Stimulated activated CD4-positive, alpha-beta T cell treated with anti-CD3 and anti-CD28 coated beads, Interleukin-2, amount 100 ng/mL, for 4 hours (primary cell): ENCODE data around the gene NUDT14.

Experiments
- DNase-seq: peaks from one replicate; pipeline ENCODE4 v3.0.0-alpha.2; 2020; ENCODE audit warnings: low read depth

NUDT14 gene

GRCh38 chr14:105173901-105174894 is 6.9 kb downstream of the NUDT14 start:
- no peak for DNase-seq

GRCh38 chr14:105173145-105173544 is 8.0 kb downstream of the NUDT14 start:
- no peak for DNase-seq

- no peak for DNase-seq
These were observed 8.6 kb downstream of the NUDT14 start for GRCh38 chr14:105172476-105172875.

GRCh38 chr14:105171004-105171673 is 10.0 kb downstream of the NUDT14 start:
- no peak for DNase-seq

DNA sequence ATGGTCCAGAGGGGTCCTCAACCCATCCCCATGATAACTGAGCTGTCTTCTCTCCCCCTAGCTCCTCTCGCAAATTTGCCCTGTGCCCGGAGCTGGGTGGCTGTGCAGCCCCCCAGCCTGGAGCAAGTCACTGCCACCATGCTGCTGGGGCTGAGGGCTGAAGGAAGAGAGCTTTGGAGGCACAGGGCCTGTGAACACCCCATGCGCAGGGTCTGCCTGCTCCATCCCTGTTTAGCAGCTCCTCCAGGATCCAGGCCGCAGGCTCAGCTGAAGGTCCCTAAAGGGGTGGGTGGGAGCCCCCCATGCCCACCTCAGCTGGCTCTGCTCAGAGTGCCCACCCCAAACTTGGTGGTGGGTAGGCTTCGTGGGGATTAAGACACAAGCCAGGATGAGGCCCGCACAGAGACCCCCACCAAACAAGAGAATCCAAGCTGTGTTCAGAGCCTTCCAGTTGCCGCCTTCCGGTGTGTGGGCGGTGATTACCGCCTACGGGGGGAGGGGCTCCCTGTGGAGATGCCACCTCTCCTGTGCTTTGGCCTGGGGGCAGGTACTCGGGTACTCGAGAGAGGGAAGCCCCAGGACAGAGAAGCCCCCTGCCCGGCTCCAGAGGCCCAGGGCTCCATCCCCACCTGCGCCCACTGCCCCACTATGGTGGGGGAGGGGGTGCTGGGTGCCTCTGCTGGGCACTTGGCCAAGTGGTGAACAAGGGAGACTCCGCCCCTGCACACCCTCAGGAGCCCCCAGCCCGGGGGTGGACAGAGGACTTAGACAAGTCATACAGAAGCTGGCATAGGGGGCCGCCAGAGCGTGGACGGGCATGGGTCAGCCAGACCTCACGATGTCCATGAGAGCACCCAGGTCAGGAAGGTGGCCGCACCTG is 11.1 kb downstream of the NUDT14 start:
- DNase-seq = no peak

DNA sequence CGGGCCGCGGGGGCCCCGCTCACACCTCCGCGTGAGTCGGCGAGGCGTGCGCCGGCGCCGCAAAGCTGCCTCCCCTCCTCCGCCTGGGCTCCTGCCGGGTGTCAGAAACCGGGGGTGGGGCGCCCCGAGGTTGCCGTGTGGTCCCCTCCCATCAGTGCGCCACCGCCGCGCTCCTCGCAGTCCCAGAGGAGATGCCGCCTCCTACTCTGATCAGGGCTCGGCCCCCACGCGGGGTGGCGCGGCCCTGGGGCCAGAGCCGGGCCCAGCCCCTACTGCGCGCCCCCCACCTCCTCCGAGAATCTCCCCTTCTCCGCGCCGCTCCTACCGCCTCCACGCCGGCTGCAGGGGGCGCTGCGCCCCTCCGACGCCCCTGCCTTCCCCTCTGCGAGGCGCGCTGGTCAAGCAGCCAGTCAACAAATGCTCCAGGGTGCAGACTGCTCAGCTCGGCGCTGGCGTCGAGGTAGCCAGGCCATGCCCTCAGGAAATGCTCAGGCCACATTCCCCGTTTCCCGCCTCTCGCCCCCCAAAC is 12.1 kb downstream of the NUDT14 start:
- peak; percentile 49 for DNase-seq

- DNase-seq = peak; percentile 53
These were observed 12.6 kb downstream of the NUDT14 start, which contains the start of gene JAG2 for GRCh38 chr14:105168496-105168978. Gene JAG2 (minus strand): TSS chr14:105168776. CDS start chr14:105168420, 356 bp downstream.

GRCh38 chr14:105168093-105168420 is 13.1 kb downstream of the NUDT14 start:
- DNase-seq = no peak

DNA sequence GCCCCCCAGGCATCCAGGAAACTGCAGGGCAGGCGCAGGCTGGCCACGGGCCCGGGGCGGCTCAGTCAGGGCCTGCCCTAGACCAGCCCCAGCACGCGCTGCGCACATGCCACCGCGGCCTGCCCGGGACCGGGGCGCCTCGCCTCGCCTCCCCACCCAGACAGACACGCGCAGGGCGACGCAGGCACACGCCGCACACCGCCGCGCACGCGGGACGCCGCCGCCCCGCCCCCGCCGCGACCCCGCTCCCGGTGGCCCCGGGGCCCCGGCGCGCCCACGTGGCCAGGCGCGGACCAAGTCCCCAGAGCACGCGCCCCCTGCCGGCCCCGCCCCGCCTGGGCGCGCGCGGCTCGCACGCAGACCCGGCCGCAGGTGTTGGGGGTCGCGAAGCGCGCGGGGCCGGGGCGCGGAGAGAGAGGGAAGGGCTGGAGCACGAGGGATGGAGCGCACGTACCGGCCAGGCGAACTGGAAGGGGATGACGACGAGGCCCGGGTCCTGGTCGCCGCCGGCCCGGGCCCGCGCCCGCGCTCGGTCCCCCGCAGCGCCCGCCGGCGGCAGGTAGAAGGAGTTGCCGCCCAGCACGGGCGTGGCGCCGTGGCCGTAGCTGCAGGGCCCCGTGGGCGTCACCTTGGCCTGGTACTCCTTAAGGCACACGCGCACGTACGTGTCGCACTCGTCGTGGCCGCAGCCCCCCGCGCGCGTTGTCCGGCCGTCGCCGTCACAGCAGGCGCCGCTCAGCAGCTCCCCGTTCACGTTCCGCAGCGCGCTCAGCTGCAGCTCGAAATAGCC is 13.6 kb downstream of the NUDT14 start:
- no peak for DNase-seq

GRCh38 chr14:105166571-105167302 is 14.4 kb downstream of the NUDT14 start:
- no peak for DNase-seq

DNA sequence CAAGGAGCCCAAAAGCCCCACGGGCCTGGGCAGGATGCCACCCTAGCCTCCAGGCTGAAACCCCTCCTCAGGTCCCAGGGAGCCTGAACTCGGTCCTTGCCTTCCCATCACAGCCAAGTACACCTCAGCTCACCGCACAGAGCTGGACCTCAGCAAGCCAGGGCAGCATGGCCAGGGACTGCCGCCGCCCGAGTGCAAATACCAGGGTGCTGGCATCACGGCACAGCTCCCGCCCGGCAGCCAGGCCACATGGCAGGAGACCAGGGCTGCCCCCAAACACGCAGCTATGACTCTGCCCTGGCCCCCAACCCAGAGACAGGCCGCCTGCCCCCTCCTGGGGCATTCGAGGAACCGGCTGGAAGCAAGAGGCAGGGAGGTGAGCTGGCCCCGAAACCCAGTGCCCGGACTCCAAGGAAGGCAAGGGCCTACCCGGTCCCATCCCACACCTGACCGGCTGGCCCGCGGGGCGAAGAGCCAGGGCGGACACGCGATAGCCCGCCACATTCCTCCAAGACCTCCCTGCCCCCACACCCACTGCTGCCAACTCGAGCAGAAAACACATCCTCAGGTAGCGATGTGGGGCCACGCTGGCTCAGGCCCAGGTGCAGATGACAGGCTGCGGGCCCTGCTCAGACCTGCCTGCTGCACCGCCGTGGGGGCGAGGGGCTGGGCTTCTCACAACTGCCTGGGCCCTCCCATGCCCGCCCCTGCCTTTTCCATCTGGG is 15.2 kb downstream of the NUDT14 start:
- no peak for DNase-seq

DNA sequence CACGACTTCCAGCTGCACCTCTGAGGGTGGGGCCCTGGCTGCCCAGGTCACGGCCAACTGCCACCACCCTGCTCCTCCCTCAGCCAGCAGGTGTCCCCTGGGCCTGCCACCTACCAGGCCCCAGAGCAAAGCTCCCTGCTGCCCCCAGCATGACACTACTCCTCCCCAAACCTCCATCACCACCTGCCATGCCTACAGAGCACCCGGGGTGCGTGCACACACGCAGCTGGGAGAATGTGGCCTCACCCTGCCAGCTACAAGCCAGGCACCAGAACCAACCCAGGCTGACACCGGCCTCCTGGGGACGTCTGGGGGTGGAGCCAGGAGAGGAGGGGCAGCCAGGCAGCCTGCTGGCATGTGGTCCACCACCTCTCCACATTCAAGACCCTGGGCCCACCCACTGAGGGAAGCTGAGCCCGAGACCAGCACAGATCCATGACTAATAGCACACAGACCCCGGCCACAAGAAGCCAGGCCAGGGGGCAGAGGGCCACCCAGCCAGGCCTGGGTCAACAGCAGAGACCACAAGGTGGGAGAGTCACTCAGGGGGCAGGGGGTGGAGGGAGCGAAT is 15.9 kb downstream of the NUDT14 start:
- DNase-seq = no peak

GRCh38 chr14:105163040-105163742 is 17.9 kb downstream of the NUDT14 start:
- DNase-seq = no peak

DNA sequence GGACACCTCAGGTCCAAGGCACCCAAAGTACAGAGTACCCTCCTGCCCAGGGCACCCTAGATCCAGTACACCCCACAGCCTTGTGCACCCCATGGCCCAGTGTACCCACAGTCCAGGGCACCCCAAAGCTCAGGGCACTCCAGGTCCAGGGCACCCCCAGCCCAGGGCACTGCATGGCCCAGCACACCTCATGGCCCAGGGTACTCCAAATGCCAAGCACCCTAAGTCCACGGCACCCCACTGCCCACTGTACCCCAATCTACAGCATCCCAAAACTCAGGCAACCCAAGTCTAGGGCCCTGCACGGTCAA is 18.5 kb downstream of the NUDT14 start:
- DNase-seq = no peak

DNA sequence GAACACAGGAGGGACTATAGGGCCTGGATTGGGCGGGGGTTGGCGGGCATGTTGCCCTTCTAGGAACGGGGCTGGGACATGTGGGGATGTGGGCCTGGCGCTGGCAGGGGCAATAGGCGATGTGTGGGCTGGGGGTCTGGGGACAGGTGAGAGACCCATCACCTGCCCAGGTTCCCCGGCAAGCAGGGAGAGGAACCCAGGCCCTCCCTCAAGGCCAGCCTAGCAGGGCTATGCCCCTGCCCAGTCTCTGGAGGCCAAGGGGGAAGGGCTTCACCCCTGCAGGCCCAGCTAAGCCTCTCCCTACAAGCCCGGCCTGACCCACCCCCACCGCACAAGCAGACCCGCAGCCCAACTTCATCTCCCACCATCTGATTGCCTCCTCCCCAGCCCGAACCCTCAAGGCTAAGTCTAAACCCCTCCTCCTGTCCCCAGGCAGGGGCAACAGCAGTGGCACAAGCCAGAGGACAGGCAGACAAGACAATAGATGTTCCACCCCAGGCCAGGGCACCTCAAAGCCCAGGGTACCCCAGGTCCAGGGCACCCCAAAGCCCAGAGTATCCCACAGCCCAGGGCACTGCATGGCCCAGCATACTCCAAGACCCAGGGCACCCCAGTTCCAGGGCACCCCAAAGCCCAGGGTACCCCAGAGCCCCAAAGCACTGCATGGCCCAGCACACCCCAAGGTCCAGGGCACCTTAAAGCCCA is 19.0 kb downstream of the NUDT14 start:
- no peak for DNase-seq

DNA sequence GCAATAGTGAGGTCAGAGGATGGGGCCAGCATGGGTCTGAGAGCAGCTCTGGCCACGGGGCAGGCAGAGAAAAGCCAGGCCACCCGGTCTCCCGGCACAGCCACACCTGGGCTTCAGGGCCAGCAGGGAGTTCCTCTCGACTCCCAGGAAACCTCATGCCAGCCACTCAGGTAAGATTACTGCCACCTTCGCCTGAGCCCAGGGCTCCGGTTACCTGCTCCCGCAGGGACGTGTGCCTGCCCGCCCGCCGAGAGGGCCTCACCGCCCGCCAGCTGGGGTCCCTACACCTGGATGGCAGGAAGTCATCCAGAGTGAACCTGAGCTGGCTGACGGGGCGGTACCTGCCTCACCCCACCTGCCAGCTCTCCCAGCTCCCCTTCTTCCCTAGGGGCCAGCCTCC is 19.8 kb downstream of the NUDT14 start:
- no peak for DNase-seq

GRCh38 chr14:105160776-105161175 is 20.3 kb downstream of the NUDT14 start:
- DNase-seq = no peak

GRCh38 chr14:105159344-105159743 is 21.8 kb downstream of the NUDT14 start:
- DNase-seq = no peak
